Epidermal melanocyte (primary cell): ENCODE measurements around the gene OR6B1.
"Not testable (repeated sequence)": the region's sequence is repeated elsewhere in the genome, so short reads cannot be mapped to it uniquely, and the experiment has no call there.

Experiments
- DNase-seq: peaks from one replicate; pipeline ENCODE4 v3.0.0; 2011; ENCODE audit warnings: low spot score; ENCODE audit not compliant: insufficient read length

The OR6B1 gene

GRCh38 chr7:144037414-144038035 is 37.4 kb downstream of the OR6B1 start:
- DNase-seq = no peak

GRCh38 chr7:144038887-144039286 is 38.8 kb downstream of the OR6B1 start:
- DNase-seq = no peak

GRCh38 chr7:144048648-144049047 is 48.5 kb downstream of the OR6B1 start, which contains the start of gene OR2A5:
Gene OR2A5, plus strand, starts transcription at chr7:144048948. Its CDS starts 1,454 bp downstream, at chr7:144050402.
- no peak for DNase-seq

- DNase-seq = no peak
Measured at GRCh38 chr7:144049491-144049890, 49.4 kb downstream of the OR6B1 start.

GRCh38 chr7:144050093-144050492 is 50.0 kb downstream of the OR6B1 start:
- no peak for DNase-seq

DNA sequence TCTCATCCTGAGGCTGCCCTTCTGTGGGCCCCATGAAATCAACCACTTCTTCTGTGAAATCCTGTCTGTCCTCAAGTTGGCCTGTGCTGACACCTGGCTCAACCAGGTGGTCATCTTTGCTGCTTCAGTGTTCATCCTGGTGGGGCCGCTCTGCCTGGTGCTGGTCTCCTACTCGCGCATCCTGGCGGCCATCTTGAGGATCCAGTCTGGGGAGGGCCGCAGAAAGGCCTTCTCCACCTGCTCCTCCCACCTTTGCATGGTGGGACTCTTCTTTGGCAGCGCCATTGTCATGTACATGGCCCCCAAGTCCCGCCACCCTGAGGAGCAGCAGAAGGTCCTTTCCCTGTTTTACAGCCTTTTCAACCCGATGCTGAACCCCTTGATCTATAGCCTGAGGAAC is 50.8 kb downstream of the OR6B1 start:
- DNase-seq = not testable (repeated sequence)

GRCh38 chr7:144057954-144058353 is 57.8 kb downstream of the OR6B1 start:
- DNase-seq = no peak
